ENCODE data around the gene PNPLA5. TPM values are rescaled to one million over a fixed set of nuclear protein-coding genes. Genes with fewer than 3 reads are reported as not detected.

PNPLA5 gene
- total RNA-seq, 1 experiment from 2014 or later = 5.5 TPM

DNA sequence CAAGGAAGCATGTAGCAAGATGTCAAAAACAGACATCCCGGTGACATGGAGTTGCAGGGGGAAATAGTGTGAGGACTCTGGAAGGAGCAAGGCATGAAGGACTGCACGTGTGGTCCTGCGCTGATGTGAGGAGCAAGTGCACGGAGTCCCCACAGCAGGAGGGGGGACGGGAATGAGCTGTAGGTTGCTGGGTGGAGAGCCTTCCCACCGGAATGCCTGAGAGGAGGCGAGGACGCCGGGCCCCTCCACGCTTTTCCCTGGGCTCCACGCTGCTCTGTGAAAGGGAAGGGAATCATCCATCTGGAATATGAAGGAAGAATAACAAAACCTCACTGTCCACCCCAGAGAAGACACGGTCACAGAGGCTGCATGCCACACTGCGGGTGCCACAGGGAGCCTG is 56.1 kb downstream of the PNPLA5 start:
- H3K4me3 Mint-ChIP-seq = no peak overlapping the region
- H3K36me3 Mint-ChIP-seq (ENCODE audit: insufficient read depth in 1 of 3, low read depth in 3 of 3) = peaks cover 11 to 38% (median 37%) of the 10 kb centered on the region in 3 experiments; a peak in 6 of 7 replicates
- Histone ChIP-seq H2BK15ac (ENCODE audit: low read depth, low read length) (no peak overlapping the region), H3K14ac (ENCODE audit: insufficient read depth, low read length) (no peak overlapping the region), H4K20me1 (ENCODE audit: control insufficient read depth, insufficient read depth, insufficient read length) (no peaks in the 10 kb centered on the region), H3K27me3 (ENCODE audit: insufficient read depth, low read length) (no peaks in the 10 kb centered on the region), H3K27ac (ENCODE audit: insufficient read length, low read depth, low read length) (no peak overlapping the region), H3K18ac (ENCODE audit: insufficient read length, low read depth, low read length) (no peak overlapping the region), H2BK120ac (ENCODE audit: low read depth, low read length, poor library complexity, severe bottlenecking) (no peak overlapping the region), H2BK5ac (ENCODE audit: insufficient read length, low read length) (no peak overlapping the region), H3K9me3 (ENCODE audit: control insufficient read depth, low read depth, low read length) (no peaks in the 10 kb centered on the region), H3K9ac (ENCODE audit: extremely low read depth, insufficient read length, low read length) (no peak overlapping the region), H4K91ac (ENCODE audit: insufficient read length, low read depth, low read length) (no peak overlapping the region), H3K23ac (ENCODE audit: insufficient read length, low read depth, low read length) (no peak overlapping the region), H3T11ph (ENCODE audit: low read length) (no peak overlapping the region), H3K4me2 (ENCODE audit: insufficient read depth, insufficient read length, low read length) (no peak overlapping the region), H4K8ac (replicated peaks; ENCODE audit: insufficient read length, low read depth, low read length) (no peak overlapping the region), H3K4ac (ENCODE audit: low read depth, low read length) (no peak overlapping the region), H2AFZ (ENCODE audit: low read length) (no peak overlapping the region), H3K79me1 (ENCODE audit: insufficient read depth, low read depth, low read length, poor library complexity, severe bottlenecking) (no peaks in the 10 kb centered on the region), H3K56ac (ENCODE audit: insufficient read length, low read depth, low read length) (no peak overlapping the region), H2BK20ac (ENCODE audit: low read depth, low read length, poor library complexity, severe bottlenecking) (no peak overlapping the region), H3K79me2 (ENCODE audit: insufficient read depth, low read length) (no peaks in the 10 kb centered on the region; the same call in 1 of the 2 replicates), H3K4me1 (ENCODE audit: insufficient read depth, low read length) (no peaks in the 10 kb centered on the region), H2BK12ac (ENCODE audit: insufficient read length, low read depth, low read length) (no peak overlapping the region), H2AK5ac (ENCODE audit: insufficient read length, low read length) (no peak overlapping the region), H4K5ac (ENCODE audit: insufficient read length, low read depth, low read length) (no peak overlapping the region), H3K23me2 (ENCODE audit: insufficient read length, low read depth, low read length, poor library complexity, severe bottlenecking) (no peaks in the 10 kb centered on the region)
- H3K27me3 Mint-ChIP-seq (ENCODE audit: low read depth) = no peaks in the 10 kb centered on the region
- H3K27ac Mint-ChIP-seq = peak overlapping the region in 1 of 3 experiments; percentile 71; a peak in 1 of 7 replicates
- TF ChIP-seq, protein P1, sequence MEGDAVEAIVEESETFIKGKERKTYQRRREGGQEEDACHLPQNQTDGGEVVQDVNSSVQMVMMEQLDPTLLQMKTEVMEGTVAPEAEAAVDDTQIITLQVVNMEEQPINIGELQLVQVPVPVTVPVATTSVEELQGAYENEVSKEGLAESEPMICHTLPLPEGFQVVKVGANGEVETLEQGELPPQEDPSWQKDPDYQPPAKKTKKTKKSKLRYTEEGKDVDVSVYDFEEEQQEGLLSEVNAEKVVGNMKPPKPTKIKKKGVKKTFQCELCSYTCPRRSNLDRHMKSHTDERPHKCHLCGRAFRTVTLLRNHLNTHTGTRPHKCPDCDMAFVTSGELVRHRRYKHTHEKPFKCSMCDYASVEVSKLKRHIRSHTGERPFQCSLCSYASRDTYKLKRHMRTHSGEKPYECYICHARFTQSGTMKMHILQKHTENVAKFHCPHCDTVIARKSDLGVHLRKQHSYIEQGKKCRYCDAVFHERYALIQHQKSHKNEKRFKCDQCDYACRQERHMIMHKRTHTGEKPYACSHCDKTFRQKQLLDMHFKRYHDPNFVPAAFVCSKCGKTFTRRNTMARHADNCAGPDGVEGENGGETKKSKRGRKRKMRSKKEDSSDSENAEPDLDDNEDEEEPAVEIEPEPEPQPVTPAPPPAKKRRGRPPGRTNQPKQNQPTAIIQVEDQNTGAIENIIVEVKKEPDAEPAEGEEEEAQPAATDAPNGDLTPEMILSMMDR (conservative IDR thresholded peaks at IDR 0.05) = no peak
- H3K9me3 Mint-ChIP-seq = no peaks in the 10 kb centered on the region
- no peak for DNase-seq
- no peaks in the 10 kb centered on the region; a peak in 1 of 4 replicates for H3K4me1 Mint-ChIP-seq
- WGBS (ENCODE audit: extremely low coverage, insufficient read length, low lambda C conversion rate) = no CpG with 5 or more reads among the region's 13 CpGs

Data from H9 (cell line).